Endothelial cell of umbilical vein (primary cell): Measurements from ENCODE around the gene IL3RA. TPM values are rescaled to one million over a fixed set of nuclear protein-coding genes. Genes with fewer than 3 reads are reported as not detected.

Experiments used
- BruUV-seq: library from RNA; stranded (reverse); fragments of 400-500 nt; replicated peaks from 2 replicates; lab custom pipeline; 2021; lab: Mats Ljungman, UMichigan
- CTCF ChIA-PET: fragments of 300-600, 350-600 bp; sonication (Branson Sonifier 250); formaldehyde crosslinking; loops from one replicate; lab custom pipeline; 2021; ENCODE audit warnings: antibody characterized with exemption, inconsistent platforms; lab: Charles Lee
- POLR2A ChIA-PET: fragments of 300-600, 350-600 bp; sonication (Branson Sonifier 250); formaldehyde crosslinking; loops from one replicate; lab custom pipeline; 2021; ENCODE audit warnings: antibody characterized with exemption, inconsistent platforms; lab: Charles Lee
- DNase-seq: peaks from one replicate; pipeline ENCODE4 v3.0.0-alpha.2; 2011; ENCODE audit warnings: low read depth, low spot score
- FAIRE-seq: peaks from 2 replicates; lab custom pipeline; 2011; peaks lifted over from hg19 to GRCh38; lab: Jason Lieb, UNC
- H2AFZ ChIP-seq: 2 replicates; pipeline ENCODE4 v1.6.0; 2012; ENCODE audit warnings: low read depth, low read length, control low read depth, inconsistent platforms
- H3K27ac ChIP-seq: 2 replicates; pipeline ENCODE4 v1.5.1; 2011; ENCODE audit warnings: low read depth, mild to moderate bottlenecking, control low read depth, low read length, moderate library complexity; ENCODE audit not compliant: insufficient read depth
- H3K27me3 ChIP-seq, 2 experiments: 2 replicates each; pipeline versions ENCODE4 v1.6.0 to v1.6.1; 2011; ENCODE audit warnings: low read length in 2 of 2, mixed read lengths in 1 of 2; ENCODE audit not compliant: control insufficient read depth in 2 of 2, insufficient read depth in 2 of 2
- H3K36me3 ChIP-seq, 2 experiments: 2 replicates in 1 of 2; 3 replicates in 1 of 2; pipeline ENCODE4 v1.5.1; 2011; ENCODE audit warnings: low read length in 2 of 2, mild to moderate bottlenecking in 1 of 2, moderate library complexity in 1 of 2; ENCODE audit not compliant: control insufficient read depth in 2 of 2, insufficient read depth in 2 of 2; ENCODE audit errors: extremely low read depth in 1 of 2
- H3K4me1 ChIP-seq: 3 replicates; pipeline ENCODE4 v1.5.1; 2011; ENCODE audit warnings: mild to moderate bottlenecking, low read length; ENCODE audit not compliant: control insufficient read depth, insufficient read depth; ENCODE audit errors: extremely low read depth
- H3K4me2 ChIP-seq: 2 replicates; pipeline ENCODE4 v1.6.1; 2011; ENCODE audit warnings: low read length, control low read depth, mixed read lengths; ENCODE audit not compliant: insufficient read depth
- H3K4me3 ChIP-seq, 3 experiments: fragments of 200-600 bp in 1 of 3; sonication (generic), shearing (Covaris generic) in 1 of 3; replicated peaks in 1 of 3; 2 replicates each; pipeline ENCODE4 v1.5.1; 2011 to 2016; ENCODE audit warnings: control low read depth in 3 of 3, low read length in 3 of 3, mild to moderate bottlenecking in 2 of 3, inconsistent platforms in 1 of 3, low read depth in 1 of 3, moderate library complexity in 1 of 3; ENCODE audit not compliant: insufficient read depth in 1 of 3
- H3K79me2 ChIP-seq: 2 replicates; pipeline ENCODE4 v1.6.0; 2012; ENCODE audit warnings: low read length, inconsistent platforms; ENCODE audit not compliant: control insufficient read depth, insufficient read depth
- H3K9ac ChIP-seq: replicated peaks from 2 replicates; pipeline ENCODE3; 2011; ENCODE audit warnings: low read length, control low read depth; ENCODE audit not compliant: insufficient read depth; ENCODE audit errors: extremely low read depth
- H3K9me1 ChIP-seq: replicated peaks from 3 replicates; pipeline ENCODE4 v1.6.0; 2011; ENCODE audit warnings: mild to moderate bottlenecking, low read length; ENCODE audit not compliant: control insufficient read depth, insufficient read depth; ENCODE audit errors: extremely low read depth
- H3K9me3 ChIP-seq: replicated peaks from 2 replicates; pipeline ENCODE4 v1.5.1; 2012; ENCODE audit warnings: low read length, inconsistent platforms; ENCODE audit not compliant: control insufficient read depth, insufficient read depth
- H4K20me1 ChIP-seq: replicated peaks from 2 replicates; pipeline ENCODE3; 2011; ENCODE audit warnings: mild to moderate bottlenecking, low read length; ENCODE audit not compliant: control insufficient read depth, insufficient read depth; ENCODE audit errors: extremely low read depth
- FOS ChIP-seq: IDR thresholded peaks from 2 replicates; pipeline ENCODE4 v1.6.1; 2011; ENCODE audit warnings: mild to moderate bottlenecking, low read length, moderate library complexity, borderline replicate concordance; ENCODE audit not compliant: insufficient read depth
- GATA2 ChIP-seq: IDR thresholded peaks from 2 replicates; pipeline ENCODE4 v1.7.0; 2011; ENCODE audit warnings: low read depth, mild to moderate bottlenecking, moderate library complexity, mixed read lengths, low read length; ENCODE audit not compliant: insufficient read length, insufficient read depth
- JUN ChIP-seq: IDR thresholded peaks from 2 replicates; pipeline ENCODE4 v1.6.1; 2011; ENCODE audit warnings: borderline replicate concordance, low read depth; ENCODE audit not compliant: insufficient read length, insufficient read depth
- MYC ChIP-seq: IDR thresholded peaks from one replicate; pipeline ENCODE4 v1.6.1; 2011; ENCODE audit warnings: mild to moderate bottlenecking, low read depth, low read length
- POLR2AphosphoS5 ChIP-seq: IDR thresholded peaks from 2 replicates; pipeline ENCODE4 v1.6.1; 2012; ENCODE audit warnings: low read depth, mild to moderate bottlenecking, control low read depth, low read length, moderate library complexity; ENCODE audit not compliant: insufficient read depth
- dilution Hi-C: fragments of 300-500 bp; cut with MboI; formaldehyde crosslinking; loops from one replicate; pipeline ENCODE4 v1.15.0; 2019; ENCODE audit warnings: low sequenced_read_pairs; ENCODE audit not compliant: extremely low pct_ligation_motif_present
- intact Hi-C: fragments of 100-400 bp; cut with micrococcal nuclease; formaldehyde crosslinking; loops from one replicate; pipeline ENCODE4 v1.10.0; 2022
- polyA plus RNA-seq, 4 experiments: library from polyadenylated mRNA; depleted of rRNA in 3 of 4; stranded (reverse) in 3 of 4; unstranded in 1 of 4; fragments of >200 nt; gene quantifications; 2 replicates each; pipeline versions ENCODE4 v1.2.1 to v1.2.3, GENCODE V29; 2011 to 2012; ENCODE audit warnings: missing spikeins in 1 of 4
- total RNA-seq: library from RNA; stranded (reverse); gene quantifications from 2 replicates; pipeline ENCODE4 v1.2.3, GENCODE V29; 2021
- TF ChIP-seq, protein P1 (sequence below), 2 donors: IDR thresholded peaks; 1 replicate in 1 of 2; 2 replicates in 1 of 2; pipeline ENCODE4 v1.5.1; 2011; ENCODE audit warnings: low read length in 2 of 2, mild to moderate bottlenecking in 2 of 2, moderate library complexity in 2 of 2, control low read depth in 1 of 2, inconsistent platforms in 1 of 2, low read depth in 1 of 2; ENCODE audit not compliant: insufficient read depth in 1 of 2; ENCODE audit errors: extremely low read depth in 1 of 2

Gene IL3RA
- total and polyA plus RNA-seq, 2 donors (not counting 3 experiments of a cell fraction or from before 2014, with no cell fraction given) = 28.9 to 35.1 TPM

DNA sequence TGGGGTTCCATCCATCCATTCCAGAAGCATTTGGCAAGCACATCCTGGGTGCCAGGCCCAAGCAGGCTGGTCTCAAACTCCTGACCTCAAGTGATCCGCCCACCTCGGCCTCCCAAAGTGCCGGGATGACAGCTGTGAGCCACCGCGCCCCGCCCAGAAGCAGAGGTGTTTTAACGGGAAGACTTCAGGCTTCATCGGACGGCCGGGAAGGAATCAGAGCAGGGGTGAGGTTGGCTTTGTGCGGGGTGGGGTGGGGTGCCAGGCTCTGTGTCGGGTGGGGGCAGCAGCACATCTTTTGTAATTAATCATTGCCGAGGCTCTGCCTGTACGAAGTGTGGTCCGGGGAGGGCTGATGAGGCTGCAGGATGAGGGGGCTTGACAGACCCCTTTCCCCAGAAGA is 60.4 kb downstream of the IL3RA start:
- FAIRE-seq (no peak), DNase-seq (no peak)
- Histone ChIP-seq H2AFZ (no peak overlapping the region), H3K9ac (no peak overlapping the region), H3K9me3 (no peaks in the 10 kb centered on the region), H3K4me1 (peaks cover 3% of the 10 kb centered on the region), H3K9me1 (no peaks in the 10 kb centered on the region), H3K27me3 (no peaks in the 10 kb centered on the region), H3K36me3 (peaks cover 0 to 6% of the 10 kb centered on the region in 2 experiments), H4K20me1 (no peaks in the 10 kb centered on the region), H3K27ac (no peak overlapping the region), H3K4me2 (no peak overlapping the region), H3K4me3 (no peak overlapping the region), H3K79me2 (peaks cover 4% of the 10 kb centered on the region)
- intact Hi-C loops (no loop called here), dilution Hi-C loops (no loop called here)
- BruUV-seq = no TSS peak
- TF ChIP-seq GATA2 = no peak
- TF ChIP-seq, protein P1, sequence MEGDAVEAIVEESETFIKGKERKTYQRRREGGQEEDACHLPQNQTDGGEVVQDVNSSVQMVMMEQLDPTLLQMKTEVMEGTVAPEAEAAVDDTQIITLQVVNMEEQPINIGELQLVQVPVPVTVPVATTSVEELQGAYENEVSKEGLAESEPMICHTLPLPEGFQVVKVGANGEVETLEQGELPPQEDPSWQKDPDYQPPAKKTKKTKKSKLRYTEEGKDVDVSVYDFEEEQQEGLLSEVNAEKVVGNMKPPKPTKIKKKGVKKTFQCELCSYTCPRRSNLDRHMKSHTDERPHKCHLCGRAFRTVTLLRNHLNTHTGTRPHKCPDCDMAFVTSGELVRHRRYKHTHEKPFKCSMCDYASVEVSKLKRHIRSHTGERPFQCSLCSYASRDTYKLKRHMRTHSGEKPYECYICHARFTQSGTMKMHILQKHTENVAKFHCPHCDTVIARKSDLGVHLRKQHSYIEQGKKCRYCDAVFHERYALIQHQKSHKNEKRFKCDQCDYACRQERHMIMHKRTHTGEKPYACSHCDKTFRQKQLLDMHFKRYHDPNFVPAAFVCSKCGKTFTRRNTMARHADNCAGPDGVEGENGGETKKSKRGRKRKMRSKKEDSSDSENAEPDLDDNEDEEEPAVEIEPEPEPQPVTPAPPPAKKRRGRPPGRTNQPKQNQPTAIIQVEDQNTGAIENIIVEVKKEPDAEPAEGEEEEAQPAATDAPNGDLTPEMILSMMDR (IDR thresholded peaks at IDR 0.05; ENCODE audit: extremely low read depth in 1 of 2, insufficient read depth in 1 of 2, low read depth in 1 of 2, low read length in 2 of 2) = no peak
- no peak for TF ChIP-seq JUN
- TF ChIP-seq MYC = no peak
- no peak for TF ChIP-seq POLR2AphosphoS5
- TF ChIP-seq FOS = no peak
- POLR2A ChIA-PET = no interaction called here
- CTCF ChIA-PET = no interaction called here
